Measurements from ENCODE around the gene DLX5. TPM values are rescaled to one million over a fixed set of nuclear protein-coding genes. Genes with fewer than 3 reads are reported as not detected.

The DLX5 gene
- total RNA-seq, 5 donors from 2014 or later (not counting 1 experiment from before 2014, with no cell fraction given), result not detected

DNA sequence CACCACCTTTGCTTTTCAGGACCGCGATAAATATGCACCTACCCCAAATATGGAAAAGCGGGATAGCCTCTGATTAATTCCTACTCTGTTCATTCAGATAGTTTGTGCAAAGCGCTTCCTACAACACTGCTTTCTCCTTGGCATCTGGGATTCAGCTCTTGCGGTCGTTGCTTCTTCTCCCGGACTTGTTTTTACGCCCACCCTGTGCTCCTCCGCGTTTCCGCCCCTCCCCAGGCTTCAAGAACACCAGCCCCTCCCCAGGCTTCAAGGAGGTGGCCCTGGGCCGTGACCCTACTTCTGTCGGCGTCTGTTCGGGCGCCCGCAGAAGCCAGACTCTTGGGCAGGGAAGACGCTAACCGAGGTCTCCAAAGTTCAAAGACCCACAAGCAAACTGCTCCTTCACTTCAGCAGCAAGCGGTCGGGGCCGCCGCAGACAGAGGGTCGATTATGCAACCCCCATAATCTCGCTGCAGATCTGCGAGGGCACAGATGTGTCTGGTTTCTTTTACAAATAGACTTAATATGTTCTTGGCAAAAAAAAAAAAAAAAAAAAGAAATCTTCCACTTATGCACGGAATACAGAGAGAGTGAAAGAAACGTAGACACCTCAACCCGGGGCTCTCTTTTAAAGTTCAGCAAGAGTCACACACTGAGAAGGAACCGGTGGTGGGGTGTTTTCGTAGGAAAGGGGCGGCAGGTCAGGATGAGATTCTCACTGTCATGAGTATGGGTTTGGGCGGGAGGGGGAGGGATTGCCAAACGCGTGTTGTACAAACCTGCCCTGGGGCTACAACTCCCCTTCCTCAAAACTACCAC is 1.9 kb downstream of the DLX5 start:
- Histone ChIP-seq H3K4me1 (ENCODE audit: control insufficient read depth in 1 of 2, extremely low read depth in 1 of 2, insufficient read depth in 2 of 2, low read length in 2 of 2) (peaks cover 4 to 45% of the 10 kb centered on the region in 2 experiments), H3K27me3 (replicated peaks in 1 of 2; ENCODE audit: control insufficient read depth in 2 of 2, extremely low read depth in 1 of 2, insufficient read depth in 2 of 2, low read length in 1 of 2) (peaks cover 20 to 85% of the 10 kb centered on the region in 2 experiments), H3K4me3 (ENCODE audit: control insufficient read depth in 1 of 2, extremely low read depth in 1 of 2, low read length in 1 of 2) (no peak overlapping the region), H3K36me3 (ENCODE audit: control insufficient read depth in 2 of 2, extremely low read depth in 1 of 2, insufficient read depth in 1 of 2, low read length in 1 of 2) (no peaks in the 10 kb centered on the region), H3K27ac (ENCODE audit: low read length) (no peak overlapping the region), H3K9me3 (no peaks in the 10 kb centered on the region)
- ATAC-seq (replicated peaks in 1 of 4) (no peak), DNase-seq (no peak)
- H3K27me3 Mint-ChIP-seq, result peaks cover 79 to 94% of the 10 kb centered on the region in 2 donors
- CTCF ChIA-PET, result interaction anchor here (0.6 to 1.1 kb wide), 3 partner anchors 8 to 1403 kb away, joined by 3 to 4 read pairs (median 3); no protein-coding TSS in a partner anchor
- H3K9me3 Mint-ChIP-seq, result no peaks in the 10 kb centered on the region
- H3K4me3 Mint-ChIP-seq, result peak overlapping the region in 1 of 3 donors; percentile 62
- 9% methylated on average over 13 of the region's 35 CpGs for WGBS (ENCODE audit: insufficient coverage)
- H3K36me3 Mint-ChIP-seq, result no peaks in the 10 kb centered on the region
- POLR2A ChIA-PET, result no interaction called here
- H3K27ac Mint-ChIP-seq, result peak overlapping the region in 1 of 2 donors; percentile 6
- peaks cover 57 to 60% (median 58%) of the 10 kb centered on the region in 3 donors for H3K4me1 Mint-ChIP-seq

DNA sequence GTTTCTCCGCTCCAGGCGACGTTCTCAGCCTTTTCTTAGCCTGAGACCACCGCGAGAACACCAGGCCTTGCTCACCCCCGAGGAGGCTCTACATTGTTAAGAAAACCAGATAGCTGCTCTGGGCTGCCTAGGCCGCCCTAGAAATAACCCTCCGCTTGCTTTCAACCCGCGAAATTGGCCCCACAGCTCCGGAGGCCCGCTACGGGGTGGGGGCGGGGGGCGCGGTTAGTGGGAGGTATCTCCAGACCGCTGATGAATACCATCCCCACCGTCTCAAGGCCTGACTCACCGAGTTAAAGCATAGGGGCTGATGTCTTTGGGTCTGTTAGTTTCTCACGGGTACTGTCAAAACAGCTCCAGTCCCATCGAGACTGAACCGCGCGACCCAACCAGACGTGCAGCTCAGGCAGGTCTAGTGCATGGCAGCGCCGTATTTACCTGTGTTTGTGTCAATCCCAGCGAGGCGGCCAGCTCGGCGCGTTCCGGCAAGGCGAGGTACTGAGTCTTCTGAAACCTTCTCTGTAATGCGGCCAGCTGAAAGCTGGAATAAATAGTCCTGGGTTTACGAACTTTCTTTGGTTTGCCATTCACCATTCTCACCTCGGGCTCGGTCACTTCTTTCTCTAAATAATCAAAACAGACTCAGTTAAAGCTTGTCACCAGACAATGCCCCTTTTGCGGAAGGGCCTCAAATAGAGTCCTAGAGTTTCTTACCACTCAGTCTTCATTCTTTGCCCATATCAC is 2.7 kb downstream of the DLX5 start:
- no peak for DNase-seq
- H3K27me3 Mint-ChIP-seq, result peaks cover 83 to 94% of the 10 kb centered on the region in 2 donors
- H3K36me3 Mint-ChIP-seq, result no peaks in the 10 kb centered on the region
- ChIA-PET CTCF (interaction anchor here in 1 of 2 donors (0.6 to 1.1 kb wide), 2 partner anchors 8 to 1404 kb away, joined by 3 to 4 read pairs; no protein-coding TSS in a partner anchor), POLR2A (no interaction called here)
- Histone ChIP-seq H3K9me3 (no peaks in the 10 kb centered on the region), H3K4me1 (ENCODE audit: control insufficient read depth in 1 of 2, extremely low read depth in 1 of 2, insufficient read depth in 2 of 2, low read length in 2 of 2) (peaks cover 2 to 37% of the 10 kb centered on the region in 2 experiments), H3K36me3 (ENCODE audit: control insufficient read depth in 2 of 2, extremely low read depth in 1 of 2, insufficient read depth in 1 of 2, low read length in 1 of 2) (no peaks in the 10 kb centered on the region), H3K27me3 (replicated peaks in 1 of 2; ENCODE audit: control insufficient read depth in 2 of 2, extremely low read depth in 1 of 2, insufficient read depth in 2 of 2, low read length in 1 of 2) (peaks cover 20 to 85% of the 10 kb centered on the region in 2 experiments), H3K4me3 (ENCODE audit: control insufficient read depth in 1 of 2, extremely low read depth in 1 of 2, low read length in 1 of 2) (no peak overlapping the region), H3K27ac (ENCODE audit: low read length) (no peak overlapping the region)
- no peak overlapping the region for H3K27ac Mint-ChIP-seq
- H3K4me1 Mint-ChIP-seq, result peaks cover 52 to 57% (median 55%) of the 10 kb centered on the region in 3 donors
- WGBS (ENCODE audit: insufficient coverage), result 15% methylated on average over 28 of the region's 39 CpGs
- H3K9me3 Mint-ChIP-seq, result no peaks in the 10 kb centered on the region
- no peak for ATAC-seq (replicated peaks in 1 of 4)
- peak overlapping the region in 1 of 3 donors; percentile 62 for H3K4me3 Mint-ChIP-seq

- Mint-ChIP-seq H3K27me3 (peaks cover 82 to 93% of the 10 kb centered on the region in 2 donors), H3K9me3 (no peaks in the 10 kb centered on the region), H3K27ac (no peak overlapping the region), H3K4me1 (peaks cover 46 to 53% (median 52%) of the 10 kb centered on the region in 3 donors), H3K36me3 (no peaks in the 10 kb centered on the region), H3K4me3 (peak overlapping the region in 1 of 3 donors; percentile 62)
- no peak overlapping the region for H3K4me3 ChIP-seq (ENCODE audit: control insufficient read depth in 1 of 2, extremely low read depth in 1 of 2, low read length in 1 of 2)
- peaks cover 0 to 37% of the 10 kb centered on the region in 2 experiments for H3K4me1 ChIP-seq (ENCODE audit: control insufficient read depth in 1 of 2, extremely low read depth in 1 of 2, insufficient read depth in 2 of 2, low read length in 2 of 2)
- no peak for ATAC-seq (replicated peaks in 1 of 4)
- no peaks in the 10 kb centered on the region for H3K9me3 ChIP-seq
- H3K27ac ChIP-seq (ENCODE audit: low read length), result no peak overlapping the region
- no peak for DNase-seq
- peaks cover 22 to 85% of the 10 kb centered on the region in 2 experiments for H3K27me3 ChIP-seq (replicated peaks in 1 of 2; ENCODE audit: control insufficient read depth in 2 of 2, extremely low read depth in 1 of 2, insufficient read depth in 2 of 2, low read length in 1 of 2)
- POLR2A ChIA-PET, result no interaction called here
- CTCF ChIA-PET, result interaction anchor here in 1 of 2 donors (1.1 kb wide), 1 partner anchor 9 kb away, joined by 3 read pairs; no protein-coding TSS in a partner anchor
- no peaks in the 10 kb centered on the region for H3K36me3 ChIP-seq (ENCODE audit: control insufficient read depth in 2 of 2, extremely low read depth in 1 of 2, insufficient read depth in 1 of 2, low read length in 1 of 2)
- 8% methylated on average over 49 of the region's 67 CpGs for WGBS (ENCODE audit: insufficient coverage)
Measured at GRCh38 chr7:97020996-97021746, 3.5 kb downstream of the DLX5 start.

- no peaks in the 10 kb centered on the region for H3K36me3 ChIP-seq (ENCODE audit: control insufficient read depth in 2 of 2, extremely low read depth in 1 of 2, insufficient read depth in 1 of 2, low read length in 1 of 2)
- DNase-seq (no peak), ATAC-seq (replicated peaks in 1 of 4) (no peak)
- peaks cover 22 to 82% of the 10 kb centered on the region in 2 experiments for H3K27me3 ChIP-seq (replicated peaks in 1 of 2; ENCODE audit: control insufficient read depth in 2 of 2, extremely low read depth in 1 of 2, insufficient read depth in 2 of 2, low read length in 1 of 2)
- peaks cover 43 to 47% (median 46%) of the 10 kb centered on the region in 3 donors for H3K4me1 Mint-ChIP-seq
- H3K27ac Mint-ChIP-seq, result no peak overlapping the region
- ChIA-PET POLR2A (no interaction called here), CTCF (no interaction called here)
- WGBS (ENCODE audit: insufficient coverage), result 15% methylated on average over 16 of the region's 17 CpGs
- H3K4me1 ChIP-seq (ENCODE audit: control insufficient read depth in 1 of 2, extremely low read depth in 1 of 2, insufficient read depth in 2 of 2, low read length in 2 of 2), result peaks cover 0 to 33% of the 10 kb centered on the region in 2 experiments
- H3K4me3 ChIP-seq (ENCODE audit: control insufficient read depth in 1 of 2, extremely low read depth in 1 of 2, low read length in 1 of 2), result no peak overlapping the region
- H3K9me3 ChIP-seq, result no peaks in the 10 kb centered on the region
- peaks cover 82 to 93% of the 10 kb centered on the region in 2 donors for H3K27me3 Mint-ChIP-seq
- peak overlapping the region in 1 of 3 donors; percentile 7 for H3K4me3 Mint-ChIP-seq
- no peak overlapping the region for H3K27ac ChIP-seq (ENCODE audit: low read length)
- H3K36me3 Mint-ChIP-seq, result no peaks in the 10 kb centered on the region
- H3K9me3 Mint-ChIP-seq, result no peaks in the 10 kb centered on the region
Measured at GRCh38 chr7:97020601-97020995, 4.0 kb downstream of the DLX5 start.

- DNase-seq (no peak), ATAC-seq (replicated peaks in 1 of 4) (no peak)
- no CpG with 5 or more reads among the region's 5 CpGs for WGBS (ENCODE audit: insufficient coverage)
- Mint-ChIP-seq H3K4me3 (no peak overlapping the region), H3K36me3 (no peaks in the 10 kb centered on the region), H3K27ac (no peak overlapping the region), H3K27me3 (peaks cover 85 to 93% of the 10 kb centered on the region in 2 donors), H3K4me1 (peaks cover 38 to 42% (median 41%) of the 10 kb centered on the region in 3 donors), H3K9me3 (no peaks in the 10 kb centered on the region)
- ChIA-PET POLR2A (interaction anchor here in 1 of 2 donors (0.6 kb wide), 1 partner anchor 51 kb away, joined by 3 read pairs; no protein-coding TSS in a partner anchor), CTCF (no interaction called here)
- Histone ChIP-seq H3K4me3 (ENCODE audit: control insufficient read depth in 1 of 2, extremely low read depth in 1 of 2, low read length in 1 of 2) (no peak overlapping the region), H3K27ac (ENCODE audit: low read length) (no peak overlapping the region), H3K9me3 (no peaks in the 10 kb centered on the region), H3K27me3 (replicated peaks in 1 of 2; ENCODE audit: control insufficient read depth in 2 of 2, extremely low read depth in 1 of 2, insufficient read depth in 2 of 2, low read length in 1 of 2) (peaks cover 23 to 80% of the 10 kb centered on the region in 2 experiments), H3K36me3 (ENCODE audit: control insufficient read depth in 2 of 2, extremely low read depth in 1 of 2, insufficient read depth in 1 of 2, low read length in 1 of 2) (no peaks in the 10 kb centered on the region), H3K4me1 (ENCODE audit: control insufficient read depth in 1 of 2, extremely low read depth in 1 of 2, insufficient read depth in 2 of 2, low read length in 2 of 2) (peaks cover 0 to 30% of the 10 kb centered on the region in 2 experiments)
Measured at GRCh38 chr7:97019710-97020225, 4.9 kb downstream of the DLX5 start.
